ENCODE data around the gene LCA5L. TPM values are rescaled to one million over a fixed set of nuclear protein-coding genes. Genes with fewer than 3 reads are reported as not detected.

The LCA5L gene
- total RNA-seq, 1 donor from 2014 or later: 1.4 TPM

- H3K4me1 Mint-ChIP-seq: peaks cover 10% of the 10 kb centered on the region
- no peaks in the 10 kb centered on the region for H3K27me3 Mint-ChIP-seq (ENCODE audit: low read depth)
- no peak overlapping the region for H3K4me3 Mint-ChIP-seq
- no peaks in the 10 kb centered on the region for H3K36me3 Mint-ChIP-seq (ENCODE audit: low read depth)
- TF ChIP-seq CTCF (conservative IDR thresholded peaks at IDR 0.05): no peak
- no peak for DNase-seq (ENCODE audit: low read depth, low spot score)
- no peak overlapping the region for H3K27ac Mint-ChIP-seq (ENCODE audit: unreplicated experiment)
- H3K9me3 Mint-ChIP-seq: no peaks in the 10 kb centered on the region
Observed at GRCh38 chr21:39434950-39435349, 10.6 kb downstream of the LCA5L start.

- no peaks in the 10 kb centered on the region for H3K36me3 Mint-ChIP-seq (ENCODE audit: low read depth)
- no peak overlapping the region for H3K27ac Mint-ChIP-seq (ENCODE audit: unreplicated experiment)
- no peaks in the 10 kb centered on the region for H3K9me3 Mint-ChIP-seq
- no peaks in the 10 kb centered on the region for H3K27me3 Mint-ChIP-seq (ENCODE audit: low read depth)
- no peak for DNase-seq (ENCODE audit: low read depth, low spot score)
- no peak for TF ChIP-seq CTCF (conservative IDR thresholded peaks at IDR 0.05)
- peaks cover 10% of the 10 kb centered on the region for H3K4me1 Mint-ChIP-seq
- H3K4me3 Mint-ChIP-seq: no peak overlapping the region
Observed at GRCh38 chr21:39430954-39431353, 14.6 kb downstream of the LCA5L start.

GRCh38 chr21:39430457-39430856, 15.1 kb downstream of the LCA5L start:
- no peak for TF ChIP-seq CTCF (conservative IDR thresholded peaks at IDR 0.05)
- Mint-ChIP-seq H3K4me1 (peaks cover 10% of the 10 kb centered on the region), H3K36me3 (ENCODE audit: low read depth) (no peaks in the 10 kb centered on the region), H3K9me3 (no peaks in the 10 kb centered on the region), H3K27ac (ENCODE audit: unreplicated experiment) (no peak overlapping the region), H3K27me3 (ENCODE audit: low read depth) (no peaks in the 10 kb centered on the region), H3K4me3 (no peak overlapping the region)
- no peak for DNase-seq (ENCODE audit: low read depth, low spot score)

- Mint-ChIP-seq H3K36me3 (ENCODE audit: low read depth) (no peaks in the 10 kb centered on the region), H3K9me3 (no peaks in the 10 kb centered on the region), H3K27ac (ENCODE audit: unreplicated experiment) (no peak overlapping the region), H3K4me3 (no peak overlapping the region), H3K4me1 (peaks cover 10% of the 10 kb centered on the region), H3K27me3 (ENCODE audit: low read depth) (no peaks in the 10 kb centered on the region)
- TF ChIP-seq CTCF (conservative IDR thresholded peaks at IDR 0.05): no peak
- no peak for DNase-seq (ENCODE audit: low read depth, low spot score)
Observed at GRCh38 chr21:39430016-39430415, 15.6 kb downstream of the LCA5L start.

GRCh38 chr21:39429445-39429844, 16.1 kb downstream of the LCA5L start:
- Mint-ChIP-seq H3K9me3 (no peaks in the 10 kb centered on the region), H3K4me3 (no peak overlapping the region), H3K27me3 (ENCODE audit: low read depth) (no peaks in the 10 kb centered on the region), H3K27ac (ENCODE audit: unreplicated experiment) (no peak overlapping the region), H3K36me3 (ENCODE audit: low read depth) (no peaks in the 10 kb centered on the region), H3K4me1 (peaks cover 10% of the 10 kb centered on the region)
- TF ChIP-seq CTCF (conservative IDR thresholded peaks at IDR 0.05): no peak
- DNase-seq (ENCODE audit: low read depth, low spot score): no peak
